CD14-positive monocyte (primary cell): Measurements from ENCODE around the gene SLC35G6. TPM values are rescaled to one million over a fixed set of nuclear protein-coding genes. Genes with fewer than 3 reads are reported as not detected.
A peak's percentile ranks its signal among the peaks of the same experiment; 100 is the strongest.

ENCODE experiments used
- DNase-seq, 3 donors: peaks; one replicate each; pipeline ENCODE4 v3.0.0-alpha.2; 2011 to 2022
- H2AFZ ChIP-seq: 2 replicates; pipeline ENCODE4 v1.6.0; 2012; ENCODE audit warnings: mild to moderate bottlenecking, low read depth, low read length, inconsistent platforms; ENCODE audit not compliant: insufficient read depth, poor library complexity, severe bottlenecking
- H3K27ac ChIP-seq, 2 donors: 1 replicate in 1 of 2; 2 replicates in 1 of 2; pipeline ENCODE4 v1.5.1; 2012 to 2013; ENCODE audit warnings: low read length in 2 of 2, control low read depth in 1 of 2, inconsistent platforms in 1 of 2, low read depth in 1 of 2, mild to moderate bottlenecking in 1 of 2
- H3K27me3 ChIP-seq, 2 donors: one replicate each; pipeline versions ENCODE4 v1.6.0 to v1.6.1; 2011 to 2013; ENCODE audit warnings: low read length in 2 of 2; ENCODE audit not compliant: control insufficient read depth in 2 of 2, insufficient read depth in 2 of 2
- H3K36me3 ChIP-seq, 2 donors: replicated peaks in 1 of 2; 1 replicate in 1 of 2; 2 replicates in 1 of 2; pipeline versions ENCODE4 v1.5.1 to v1.6.1; 2012 to 2013; ENCODE audit warnings: low read length in 2 of 2, control low read depth in 1 of 2, inconsistent platforms in 1 of 2, mild to moderate bottlenecking in 1 of 2; ENCODE audit not compliant: insufficient read depth in 2 of 2, control insufficient read depth in 1 of 2
- H3K4me1 ChIP-seq, 2 donors: 1 replicate in 1 of 2; 2 replicates in 1 of 2; pipeline versions ENCODE4 v1.5.1 to v1.6.1; 2012 to 2013; ENCODE audit warnings: low read length in 2 of 2, control low read depth in 1 of 2, inconsistent platforms in 1 of 2, mild to moderate bottlenecking in 1 of 2, moderate library complexity in 1 of 2; ENCODE audit not compliant: insufficient read depth in 2 of 2, control insufficient read depth in 1 of 2
- H3K4me2 ChIP-seq: replicated peaks from 2 replicates; pipeline ENCODE3; 2012; ENCODE audit warnings: low read length, moderate library complexity, mild to moderate bottlenecking; ENCODE audit not compliant: poor library complexity, severe bottlenecking; ENCODE audit errors: extremely low read depth
- H3K4me3 ChIP-seq, 3 experiments: fragments of 200-600 bp in 1 of 3; sonication (generic) in 1 of 3; replicated peaks in 1 of 3; 1 replicate in 2 of 3; 2 replicates in 1 of 3; pipeline ENCODE4 v1.5.1; 2011 to 2013; ENCODE audit warnings: low read length in 3 of 3, mild to moderate bottlenecking in 3 of 3, control low read depth in 2 of 3, low read depth in 2 of 3, inconsistent platforms in 1 of 3, moderate library complexity in 1 of 3
- H3K79me2 ChIP-seq: 2 replicates; pipeline ENCODE4 v1.6.0; 2012; ENCODE audit warnings: mild to moderate bottlenecking, control low read depth, inconsistent platforms, low read length, moderate library complexity; ENCODE audit not compliant: insufficient read depth
- H3K9ac ChIP-seq: 2 replicates; pipeline ENCODE4 v1.6.0; 2017; ENCODE audit warnings: low read length, mild to moderate bottlenecking; ENCODE audit not compliant: insufficient read depth, poor library complexity, severe bottlenecking
- H3K9me3 ChIP-seq, 2 donors: replicated peaks in 1 of 2; 1 replicate in 1 of 2; 2 replicates in 1 of 2; pipeline versions ENCODE4 v1.5.1 to v1.6.1; 2012 to 2013; ENCODE audit warnings: low read length in 2 of 2, control low read depth in 1 of 2; ENCODE audit not compliant: control insufficient read depth in 1 of 2, insufficient read depth in 1 of 2
- H4K20me1 ChIP-seq: 2 replicates; pipeline ENCODE4 v1.6.0; 2012; ENCODE audit warnings: mild to moderate bottlenecking, low read length, control low read depth, moderate library complexity; ENCODE audit not compliant: insufficient read depth
- H3K27ac Mint-ChIP-seq, 7 donors: one replicate each; pipeline ENCODE4 v1.8.0; 2020; ENCODE audit warnings: mild to moderate bottlenecking in 7 of 7, mixed read lengths in 7 of 7, moderate library complexity in 6 of 7, inconsistent platforms in 2 of 7
- H3K27me3 Mint-ChIP-seq, 3 donors: one replicate each; pipeline ENCODE4 v1.8.0; 2021 to 2022; ENCODE audit warnings: low read depth in 3 of 3, mild to moderate bottlenecking in 3 of 3, mixed read lengths in 3 of 3, moderate library complexity in 3 of 3, inconsistent platforms in 1 of 3
- H3K36me3 Mint-ChIP-seq, 2 donors: one replicate each; pipeline ENCODE4 v1.8.0; 2020; ENCODE audit warnings: mixed read lengths in 2 of 2, inconsistent platforms in 1 of 2, mild to moderate bottlenecking in 1 of 2
- H3K4me1 Mint-ChIP-seq: one replicate; pipeline ENCODE4 v1.8.0; 2020; ENCODE audit warnings: mild to moderate bottlenecking, mixed read lengths
- H3K4me3 Mint-ChIP-seq, 2 donors: one replicate each; pipeline ENCODE4 v1.8.0; 2020; ENCODE audit warnings: mild to moderate bottlenecking in 2 of 2, mixed read lengths in 2 of 2, moderate library complexity in 1 of 2
- H3K9me3 Mint-ChIP-seq, 7 donors: one replicate each; pipeline ENCODE4 v1.8.0; 2020 to 2022; ENCODE audit warnings: mixed read lengths in 7 of 7, mild to moderate bottlenecking in 6 of 7, moderate library complexity in 6 of 7, inconsistent platforms in 2 of 7
- CTCF ChIP-seq: fragments of 200-600 bp; IDR thresholded peaks from one replicate; pipeline ENCODE4 v1.8.0; 2022; ENCODE audit warnings: antibody characterized with exemption, mild to moderate bottlenecking
- WGBS: methylation state at CpG from one replicate; pipeline ENCODE4 v1.1.5; 2013; ENCODE audit warnings: missing lambda C conversion rate; ENCODE audit not compliant: insufficient coverage; 5-methylcytosine and 5-hydroxymethylcytosine counted together
- intact Hi-C, 2 donors: fragments of 100-400 bp; cut with micrococcal nuclease; formaldehyde crosslinking; loops; one replicate each; pipeline versions ENCODE4 v1.15.0 to v1.15.1; 2023
- polyA plus RNA-seq, 3 donors: library from polyadenylated mRNA; depleted of rRNA in 1 of 3; unstranded in 2 of 3; stranded (reverse) in 1 of 3; fragments of 300-500 nt in 2 of 3; fragments of >200 nt in 1 of 3; fragmentation: Illumina TruSeq in 2 of 3; gene quantifications; 1 replicate in 2 of 3; 2 replicates in 1 of 3; pipeline ENCODE4 v1.2.3, GENCODE V29; 2012 to 2021

Gene SLC35G6
- polyA plus RNA-seq, 3 donors: not detected

- Histone ChIP-seq H3K4me1 (peaks cover 59 to 69% of the 10 kb centered on the region in 2 donors), H3K36me3 (no peaks in the 10 kb centered on the region), H3K79me2 (peaks cover 66% of the 10 kb centered on the region), H3K27me3 (no peaks in the 10 kb centered on the region), H2AFZ (peak overlapping the region; percentile 85), H3K27ac (peak overlapping the region; percentile 67 to 80), H3K4me2 (peak overlapping the region; percentile 94), H3K9ac (peak overlapping the region; percentile 83), H4K20me1 (peaks cover 5% of the 10 kb centered on the region), H3K4me3 (peak overlapping the region; percentile 62 to 89 (median 80)), H3K9me3 (no peaks in the 10 kb centered on the region)
- Mint-ChIP-seq H3K4me1 (peaks cover 74% of the 10 kb centered on the region), H3K36me3 (peaks cover 5 to 7% of the 10 kb centered on the region in 2 donors), H3K9me3 (peaks cover 0 to 2% (median 0%) of the 10 kb centered on the region in 7 donors), H3K27me3 (peaks cover 0 to 3% (median 1%) of the 10 kb centered on the region in 3 donors), H3K27ac (peak overlapping the region; percentile 72 to 96 (median 86)), H3K4me3 (peak overlapping the region; percentile 90 to 93)
- WGBS: 26% methylated on average over 34 of the region's 40 CpGs
- TF ChIP-seq CTCF: no peak
- DNase-seq: peak; percentile 19 to 37 (median 30)
- intact Hi-C loops: no loop called here
Observed at GRCh38 chr17:7478276-7479212, 2.7 kb upstream of the SLC35G6 start.

- Mint-ChIP-seq H3K9me3 (peaks cover 0 to 2% (median 0%) of the 10 kb centered on the region in 7 donors), H3K4me3 (peak within 1 kb of the TSS; percentile 90 to 93), H3K4me1 (peaks cover 72% of the 10 kb centered on the region), H3K27ac (peak within 1 kb of the TSS; percentile 75 to 96 (median 87)), H3K36me3 (peaks cover 2 to 7% of the 10 kb centered on the region in 2 donors), H3K27me3 (peaks cover 0 to 3% (median 1%) of the 10 kb centered on the region in 3 donors)
- H3K36me3 ChIP-seq: no peaks in the 10 kb centered on the region
- peak within 1 kb of the TSS; percentile 83 for H3K9ac ChIP-seq
- peaks cover 5% of the 10 kb centered on the region for H4K20me1 ChIP-seq
- H3K9me3 ChIP-seq: no peaks in the 10 kb centered on the region
- H2AFZ ChIP-seq: peak within 1 kb of the TSS; percentile 85
- H3K4me3 ChIP-seq: peak within 1 kb of the TSS; percentile 62 to 89 (median 80)
- peak; percentile 18 to 49 (median 23) for DNase-seq
- peaks cover 58% of the 10 kb centered on the region for H3K79me2 ChIP-seq
- H3K27me3 ChIP-seq: no peaks in the 10 kb centered on the region
- WGBS: under 1% methylated on average over 67 of the region's 92 CpGs
- H3K4me1 ChIP-seq: peaks cover 59 to 66% of the 10 kb centered on the region in 2 donors
- peak within 1 kb of the TSS; percentile 94 for H3K4me2 ChIP-seq
- TF ChIP-seq CTCF: no peak
- H3K27ac ChIP-seq: peak within 1 kb of the TSS; percentile 67 to 80
- intact Hi-C loops: loop anchor here in 1 of 2 donors (5.0 to 10.0 kb wide), 4 partner anchors 93 to 363 kb away; partner anchors contain the start of genes DVL2, KCTD11, PHF23 and TMEM95
Observed at GRCh38 chr17:7479213-7480088, 1.8 kb upstream of the SLC35G6 start, which contains the start of gene ZBTB4. TSS of gene ZBTB4 (minus strand) at chr17:7479631. CDS start at chr17:7466801, 12,830 bp downstream.
